WERI-Rb-1 (cell line): ENCODE data around the gene ATXN1.

Experiments
- DNase-seq: peaks from one replicate; pipeline ENCODE4 v3.0.0-alpha.2; 2020
- H3K27ac ChIP-seq: fragments of 250-450 bp; sonication (Bioruptor Pico); 2 replicates; pipeline ENCODE4 v1.5.1; 2020; ENCODE audit warnings: mild to moderate bottlenecking, moderate library complexity
- H3K27me3 ChIP-seq: fragments of 250-450 bp; sonication (Bioruptor Pico); 2 replicates; pipeline ENCODE4 v1.5.1; 2021; ENCODE audit warnings: mild to moderate bottlenecking, low read depth, moderate library complexity; ENCODE audit not compliant: insufficient read depth, severe bottlenecking
- H3K36me3 ChIP-seq: fragments of 250-450 bp; sonication (Bioruptor Pico); 2 replicates; pipeline ENCODE4 v1.5.1; 2020; ENCODE audit warnings: mild to moderate bottlenecking, moderate library complexity
- H3K4me3 ChIP-seq: 2 replicates; pipeline ENCODE4 v1.5.1; 2011; ENCODE audit warnings: low read depth, mild to moderate bottlenecking, control low read depth, low read length
- H3K9me3 ChIP-seq: fragments of 250-450 bp; sonication (Bioruptor Pico); 2 replicates; pipeline ENCODE4 v1.5.1; 2021; ENCODE audit warnings: mild to moderate bottlenecking, moderate library complexity; ENCODE audit not compliant: severe bottlenecking
- CTCF ChIP-seq: IDR thresholded peaks from 2 replicates; pipeline ENCODE4 v1.5.1; 2011; ENCODE audit warnings: low read depth, mild to moderate bottlenecking, control low read depth, inconsistent platforms, low read length

ATXN1 gene

GRCh38 chr6:16608444-16608843 lies 152.8 kb downstream of the ATXN1 start:
- Histone ChIP-seq H3K27ac (no peak overlapping the region), H3K27me3 (no peaks in the 10 kb centered on the region), H3K36me3 (no peaks in the 10 kb centered on the region), H3K9me3 (no peaks in the 10 kb centered on the region), H3K4me3 (no peak overlapping the region)
- DNase-seq, result no peak
- no peak for TF ChIP-seq CTCF

GRCh38 chr6:16602035-16602434 lies 159.2 kb downstream of the ATXN1 start:
- Histone ChIP-seq H3K4me3 (no peak overlapping the region), H3K9me3 (no peaks in the 10 kb centered on the region), H3K36me3 (no peaks in the 10 kb centered on the region), H3K27ac (no peak overlapping the region), H3K27me3 (no peaks in the 10 kb centered on the region)
- TF ChIP-seq CTCF, result no peak
- no peak for DNase-seq

- no peaks in the 10 kb centered on the region for H3K36me3 ChIP-seq
- H3K27ac ChIP-seq, result no peak overlapping the region
- no peaks in the 10 kb centered on the region for H3K9me3 ChIP-seq
- no peak overlapping the region for H3K4me3 ChIP-seq
- TF ChIP-seq CTCF, result no peak
- no peak for DNase-seq
- no peaks in the 10 kb centered on the region for H3K27me3 ChIP-seq
Measured at GRCh38 chr6:16600701-16601100, 160.6 kb downstream of the ATXN1 start.

- no peak for DNase-seq
- no peak overlapping the region for H3K4me3 ChIP-seq
- no peaks in the 10 kb centered on the region for H3K9me3 ChIP-seq
- no peak for TF ChIP-seq CTCF
- H3K36me3 ChIP-seq, result no peaks in the 10 kb centered on the region
- no peak overlapping the region for H3K27ac ChIP-seq
- H3K27me3 ChIP-seq, result no peaks in the 10 kb centered on the region
Measured at GRCh38 chr6:16600026-16600425, 161.2 kb downstream of the ATXN1 start.

GRCh38 chr6:16596616-16597331 lies 164.5 kb downstream of the ATXN1 start:
- Histone ChIP-seq H3K36me3 (no peaks in the 10 kb centered on the region), H3K4me3 (no peak overlapping the region), H3K27ac (no peak overlapping the region), H3K9me3 (no peaks in the 10 kb centered on the region), H3K27me3 (no peaks in the 10 kb centered on the region)
- no peak for DNase-seq
- TF ChIP-seq CTCF, result no peak

- no peak overlapping the region for H3K4me3 ChIP-seq
- no peak for TF ChIP-seq CTCF
- no peak for DNase-seq
- no peak overlapping the region for H3K27ac ChIP-seq
- no peaks in the 10 kb centered on the region for H3K27me3 ChIP-seq
- H3K36me3 ChIP-seq, result no peaks in the 10 kb centered on the region
- no peaks in the 10 kb centered on the region for H3K9me3 ChIP-seq
Measured at GRCh38 chr6:16595514-16596120, 165.6 kb downstream of the ATXN1 start.
